ENCODE data around the gene AGL.

- TF ChIP-seq CTCF (IDR thresholded peaks at IDR 0.05; ENCODE audit: poor library complexity) (no peak), EZH2 (IDR thresholded peaks at IDR 0.05; ENCODE audit: borderline replicate concordance) (no peak), EZH2phosphoT487 (IDR thresholded peaks at IDR 0.05; ENCODE audit: low read depth, severe bottlenecking, unreplicated experiment) (no peak)
Measured at GRCh38 chr1:99869304-99869703, 19.1 kb downstream of the AGL start.
